H1 (cell line): Measurements from ENCODE around the gene SLC12A5. TPM values are rescaled to one million over a fixed set of nuclear protein-coding genes. Genes with fewer than 3 reads are reported as not detected.

Experiments used
- ATF2 ChIP-seq: IDR thresholded peaks from 2 replicates; pipeline ENCODE4 v1.6.1; 2012; ENCODE audit warnings: low read length, inconsistent platforms
- CBX8 ChIP-seq: fragments of 300-800, 300-1000 bp; sonication (generic); IDR thresholded peaks from 2 replicates; pipeline ENCODE4 v1.7.1; 2016; ENCODE audit warnings: low read depth, low read length, borderline replicate concordance
- KDM1A ChIP-seq: fragments of 200-600, 300-600 bp; sonication (generic); IDR thresholded peaks from 2 replicates; pipeline ENCODE4 v1.7.1; 2016; ENCODE audit warnings: mild to moderate bottlenecking, low read length, borderline replicate concordance
- NANOG ChIP-seq: IDR thresholded peaks from 2 replicates; pipeline ENCODE4 v1.6.1; 2011; ENCODE audit warnings: low read length, low read depth, mild to moderate bottlenecking, inconsistent platforms; ENCODE audit not compliant: insufficient read depth, poor library complexity, severe bottlenecking
- TAF1 ChIP-seq: IDR thresholded peaks from 2 replicates; pipeline ENCODE4 v1.6.1; 2011; ENCODE audit warnings: mild to moderate bottlenecking, low read depth, low read length
- polyA plus RNA-seq, 7 experiments: library from polyadenylated mRNA; depleted of rRNA in 3 of 7; stranded (reverse) in 5 of 7; unstranded in 2 of 7; fragments of >200 nt in 5 of 7; fragments of 200-250 nt in 2 of 7; gene quantifications; 1 replicate in 5 of 7; 2 replicates in 1 of 7; 4 replicates in 1 of 7; pipeline versions ENCODE4 v1.2.1 to v1.2.3, GENCODE V29; 2011 to 2013; ENCODE audit warnings: missing spikeins in 2 of 7, mixed read lengths in 2 of 7
- total RNA-seq: library from RNA; stranded (reverse); fragmentation: NEBNext Ultra II Directional; extraction: Animal tissue kit (Norgen Biotek cat#: 25700); gene quantifications from 2 replicates; pipeline ENCODE4 v1.2.1, GENCODE V29; 2021

SLC12A5 gene
- total and polyA plus RNA-seq, 2 of the 8 experiments (the other 6 are each of a cell fraction or from before 2014, with no cell fraction given), result 1.9 to 7.3 TPM

GRCh38 chr20:46051556-46052308, 22.7 kb downstream of the SLC12A5 start (continued):
- TF ChIP-seq ATF2 (no peak), CBX8 (no peak), NANOG (no peak), TAF1 (no peak), KDM1A (no peak)
